SKM-1 (cell line): ENCODE data around the gene AK1.
A peak's percentile ranks its signal among the peaks of the same experiment; 100 is the strongest.
"Not testable (repeated sequence)": the region's sequence is repeated elsewhere in the genome, so short reads cannot be mapped to it uniquely, and the experiment has no call there.

ENCODE experiments used
- DNase-seq: peaks from one replicate; lab custom pipeline; 2025; ENCODE audit not compliant: unreplicated experiment; lab: John Stamatoyannopoulos, UW

The AK1 gene

DNA sequence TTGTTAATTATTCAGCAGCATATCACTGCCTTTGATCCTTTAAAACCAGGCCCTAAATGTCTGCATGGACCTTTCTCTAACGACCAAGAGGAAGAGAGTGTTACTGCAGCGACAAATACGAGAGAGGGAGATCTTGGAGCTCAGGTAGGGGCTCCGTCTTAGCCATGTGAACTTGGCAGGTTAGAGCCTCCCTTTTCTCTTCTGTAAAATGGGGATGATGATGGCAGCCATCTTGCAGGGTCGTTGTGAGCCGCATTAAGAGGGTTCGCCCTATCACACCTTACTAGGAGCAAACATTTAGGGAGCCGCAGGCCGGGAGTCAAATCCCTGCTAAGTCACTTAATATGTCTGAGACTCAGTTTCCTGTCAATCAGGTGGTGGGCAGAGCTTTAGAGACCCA, 24.6 kb downstream of the AK1 start:
- DNase-seq = no peak

GRCh38 chr9:127850286-127850830, 27.1 kb downstream of the AK1 start:
- DNase-seq = no peak

- no peak for DNase-seq
These were observed 28.5 kb downstream of the AK1 start for GRCh38 chr9:127848756-127849504.

DNA sequence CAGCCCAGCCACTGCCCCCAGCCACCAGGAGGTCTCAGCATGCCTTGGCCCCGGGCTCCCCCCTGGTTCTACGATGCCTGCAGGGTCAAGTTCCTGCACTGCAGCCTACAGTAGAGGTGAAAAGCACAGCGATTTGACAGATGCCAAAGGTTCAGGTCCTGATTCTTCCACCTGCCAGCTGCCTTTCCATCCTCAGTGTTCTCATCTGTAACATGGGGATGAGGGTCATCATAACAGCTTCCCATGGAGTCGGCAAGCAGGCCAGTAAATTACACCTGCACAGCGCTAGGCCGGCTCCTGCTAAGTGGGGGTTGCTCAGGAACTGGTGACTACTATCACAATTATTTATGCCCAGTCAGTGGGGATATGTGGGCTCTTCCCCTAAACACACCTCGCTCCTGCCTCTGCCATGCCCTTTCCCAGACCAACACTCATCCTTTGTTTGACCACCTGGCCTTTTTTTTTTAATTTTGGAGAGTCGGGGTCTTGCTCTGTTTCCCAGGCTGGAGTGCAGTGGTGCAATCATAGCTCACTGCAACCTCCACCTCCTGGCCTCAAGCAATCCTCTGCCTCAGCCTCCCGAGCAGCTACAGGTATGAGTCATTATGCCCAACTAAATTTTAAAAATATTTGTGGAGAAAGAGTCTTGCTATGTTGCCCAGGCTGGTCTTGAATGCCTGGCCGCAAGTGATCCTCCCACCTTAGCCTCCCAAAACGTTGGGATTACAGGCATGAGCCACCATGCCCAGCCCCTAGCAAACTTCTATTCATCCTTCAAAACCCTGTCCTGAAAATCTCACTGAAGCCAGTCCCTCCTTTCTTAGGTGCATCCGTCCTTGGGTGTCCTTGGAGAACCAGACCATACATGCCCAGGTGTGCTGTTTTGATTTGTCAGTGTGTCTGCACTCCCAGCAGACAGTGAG, 29.4 kb downstream of the AK1 start:
- no peak for DNase-seq

DNA sequence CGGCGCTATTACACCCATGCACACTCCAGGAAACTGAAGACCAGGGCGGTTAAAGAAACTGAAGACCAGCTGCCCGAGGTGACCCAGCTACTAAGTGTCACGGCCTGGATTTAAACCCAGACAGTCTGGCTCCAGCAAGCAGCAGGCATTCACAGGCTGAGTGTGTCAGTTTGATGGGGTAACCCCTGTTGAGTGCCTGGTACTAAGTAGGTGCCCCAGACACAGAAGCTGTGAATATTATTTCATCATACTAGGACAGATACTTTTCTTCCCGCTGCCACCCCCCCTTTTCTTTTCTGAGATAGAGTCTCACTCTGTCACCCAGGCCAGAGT, 30.3 kb downstream of the AK1 start:
- DNase-seq = no peak

GRCh38 chr9:127846443-127847177, 30.9 kb downstream of the AK1 start:
- DNase-seq = no peak

GRCh38 chr9:127845619-127846018, 31.9 kb downstream of the AK1 start:
- not testable (repeated sequence) for DNase-seq

- DNase-seq = no peak
These were observed 32.6 kb downstream of the AK1 start for GRCh38 chr9:127844821-127845359.

DNA sequence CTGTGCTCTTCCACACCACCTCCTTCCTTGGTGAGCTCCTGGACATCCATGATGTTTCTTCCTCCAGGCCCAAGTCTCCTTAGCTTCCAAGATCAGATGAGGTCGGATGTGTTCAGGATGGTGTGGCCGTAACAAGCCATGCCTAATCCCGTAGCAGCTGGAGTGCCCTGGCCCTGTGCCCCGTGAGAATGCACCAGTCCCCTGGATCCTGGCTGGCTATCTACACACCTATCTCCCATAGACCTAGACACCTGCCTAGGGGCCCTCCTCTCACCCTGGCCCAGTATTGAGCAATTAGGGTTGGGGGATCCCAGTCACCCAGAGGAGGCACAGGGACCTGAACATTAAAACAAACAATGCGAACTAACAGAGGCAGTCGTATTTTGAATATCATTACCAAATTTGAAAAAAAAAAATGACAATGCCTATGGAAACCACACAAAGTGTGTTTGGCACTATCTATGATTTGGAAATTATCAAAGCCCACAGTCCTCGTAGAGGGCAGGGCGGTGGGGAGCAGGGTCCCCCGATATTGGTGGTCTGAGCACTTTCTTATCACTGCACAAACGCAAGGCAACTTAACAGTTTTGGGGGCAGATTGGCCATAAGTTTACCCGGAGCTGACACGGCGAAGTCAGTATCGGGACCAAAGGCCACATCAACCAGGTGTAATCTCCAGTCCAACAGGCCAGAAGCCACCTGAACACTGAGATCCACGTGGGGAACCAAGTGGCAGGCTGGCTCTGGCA, 36.2 kb downstream of the AK1 start:
- DNase-seq = no peak

- DNase-seq = no peak
These were observed 38.9 kb downstream of the AK1 start for GRCh38 chr9:127838375-127839078.

GRCh38 chr9:127837346-127837745, 40.1 kb downstream of the AK1 start:
- no peak for DNase-seq

GRCh38 chr9:127836561-127836960, 40.9 kb downstream of the AK1 start:
- DNase-seq = not testable (repeated sequence)

GRCh38 chr9:127835991-127836516, 41.4 kb downstream of the AK1 start:
- peak; percentile 40 for DNase-seq

DNA sequence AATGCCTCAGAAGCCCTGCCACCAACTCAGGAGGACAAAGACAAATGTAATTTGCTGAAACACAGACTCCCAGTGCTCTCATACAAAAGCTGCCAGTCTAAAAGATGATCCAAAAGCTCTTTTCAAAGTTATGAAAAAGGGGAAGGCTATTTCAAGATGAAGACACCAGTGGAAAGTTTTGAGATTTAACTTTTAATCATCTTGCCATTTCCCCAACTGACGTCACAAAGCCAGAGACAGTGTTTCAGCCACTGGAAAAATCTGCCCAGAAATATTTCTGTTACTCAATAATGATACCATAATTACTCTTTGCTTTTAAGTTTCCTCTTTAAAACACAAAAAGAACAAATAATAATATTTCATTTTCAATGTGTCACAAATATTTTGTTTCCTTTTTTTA, 43.9 kb downstream of the AK1 start:
- DNase-seq = no peak

DNA sequence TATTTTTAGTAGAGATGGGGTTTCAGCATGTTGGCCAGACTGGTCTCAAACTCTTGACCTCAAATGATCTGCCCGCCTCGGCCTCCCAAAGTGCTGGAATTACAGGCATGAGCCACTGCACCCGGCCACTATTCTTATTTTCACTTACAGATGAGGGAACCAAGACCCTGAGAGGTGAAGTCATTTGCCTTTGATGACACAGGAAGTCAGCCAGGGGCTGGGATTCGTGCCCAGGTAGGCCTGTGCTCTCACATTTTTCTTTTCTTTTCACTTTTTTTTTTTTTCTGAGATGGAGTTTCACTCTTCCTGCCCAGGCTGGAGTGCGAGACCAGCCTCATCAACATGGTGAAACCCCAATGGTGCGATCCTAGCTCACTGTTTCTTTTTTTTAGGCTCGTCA, 45.2 kb downstream of the AK1 start:
- DNase-seq = no peak

GRCh38 chr9:127829205-127829906, 48.1 kb downstream of the AK1 start:
- DNase-seq = no peak

- DNase-seq = no peak
These were observed 49.0 kb downstream of the AK1 start for GRCh38 chr9:127828262-127829031.

GRCh38 chr9:127826253-127826913, 51.1 kb downstream of the AK1 start:
- no peak for DNase-seq
